Stimulated activated CD4-positive, alpha-beta T cell treated with anti-CD3 and anti-CD28 coated beads, Interleukin-15, amount 100 ng/mL, for 48 hours (primary cell): ENCODE measurements around the gene GRK7.
"Not testable (repeated sequence)": the region's sequence is repeated elsewhere in the genome, so short reads cannot be mapped to it uniquely, and the experiment has no call there.

ENCODE experiments used
- DNase-seq, 2 donors: peaks; one replicate each; pipeline ENCODE4 v3.0.0-alpha.2; 2020; ENCODE audit warnings: low read depth in 2 of 2

Gene GRK7

DNA sequence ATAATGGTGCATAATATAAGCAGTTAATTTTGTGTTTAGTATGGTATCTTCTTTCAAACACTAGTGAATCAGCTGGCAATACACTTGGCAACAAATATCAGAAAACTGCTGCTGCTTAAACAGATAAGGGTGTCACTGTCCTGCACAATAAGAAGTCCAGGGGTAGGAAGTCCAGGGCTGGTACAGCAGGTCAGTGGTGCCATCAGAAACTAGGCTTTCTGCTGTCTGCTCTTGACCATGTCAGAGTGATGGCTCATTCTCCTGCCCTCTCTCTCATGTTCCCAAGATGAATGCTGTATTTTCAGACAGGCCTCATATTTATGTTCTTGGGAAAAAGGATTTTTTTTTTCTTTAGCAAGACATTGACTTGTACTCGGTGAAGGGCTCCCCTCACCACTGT, 9.2 kb upstream of the GRK7 start:
- no peak for DNase-seq

DNA sequence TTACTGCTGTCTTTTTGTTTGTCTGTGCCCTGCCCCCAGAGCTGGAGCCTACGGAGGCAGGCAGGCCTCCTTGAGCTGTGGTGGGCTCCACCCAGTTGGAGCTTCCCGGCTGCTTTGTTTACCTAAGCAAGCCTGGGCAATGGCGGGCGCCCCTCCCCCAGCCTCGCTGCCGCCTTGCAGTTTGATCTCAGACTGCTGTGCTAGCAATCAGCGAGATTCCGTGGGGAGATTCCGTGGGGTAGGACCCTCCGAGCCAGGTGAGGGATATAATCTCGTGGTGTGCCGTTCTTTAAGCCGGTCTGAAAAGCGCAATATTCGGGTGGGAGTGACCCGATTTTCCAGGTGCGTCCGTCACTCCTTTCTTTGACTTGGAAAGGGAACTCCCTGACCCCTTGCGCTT, 656 bp upstream of the GRK7 start:
- not testable (repeated sequence) for DNase-seq

DNA sequence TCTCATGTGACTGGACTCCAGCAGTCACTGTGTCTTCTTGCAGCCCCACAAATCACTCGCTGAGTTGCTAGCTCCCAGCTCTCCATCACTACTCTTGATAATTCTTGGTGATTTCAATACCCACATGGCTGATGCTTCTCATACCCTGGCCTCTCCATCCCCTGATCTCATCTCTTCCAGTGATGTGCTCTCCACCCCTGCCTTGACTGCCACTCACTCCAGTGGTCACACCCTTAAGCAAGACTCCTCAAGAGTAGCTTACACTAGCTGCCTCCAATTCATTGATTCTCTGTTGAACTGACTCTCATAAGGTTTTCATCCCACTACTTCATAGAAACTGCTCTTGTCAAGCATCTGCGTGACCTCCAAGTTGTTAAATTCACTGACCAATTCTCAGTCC, 837 bp downstream of the GRK7 start:
- DNase-seq: no peak

DNA sequence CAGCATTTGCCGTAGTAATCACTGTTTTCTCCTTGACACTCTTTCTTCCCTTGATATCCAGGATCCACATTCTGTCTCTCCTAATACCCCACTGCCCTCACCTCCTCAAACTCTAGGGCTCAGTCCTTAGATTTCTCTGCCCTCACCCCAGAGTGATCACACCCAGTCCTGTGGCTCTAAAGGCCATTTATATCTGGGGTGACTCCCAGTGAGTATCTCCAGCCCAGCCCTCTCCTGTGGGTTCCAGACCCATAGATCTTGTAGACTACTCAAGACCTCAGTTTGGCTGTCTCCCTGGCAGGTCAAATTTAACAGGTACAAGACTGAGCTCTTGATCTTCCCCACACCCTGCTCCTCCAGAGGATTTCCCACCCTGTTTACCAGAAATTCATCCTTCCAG, 1.3 kb downstream of the GRK7 start:
- no peak for DNase-seq

DNA sequence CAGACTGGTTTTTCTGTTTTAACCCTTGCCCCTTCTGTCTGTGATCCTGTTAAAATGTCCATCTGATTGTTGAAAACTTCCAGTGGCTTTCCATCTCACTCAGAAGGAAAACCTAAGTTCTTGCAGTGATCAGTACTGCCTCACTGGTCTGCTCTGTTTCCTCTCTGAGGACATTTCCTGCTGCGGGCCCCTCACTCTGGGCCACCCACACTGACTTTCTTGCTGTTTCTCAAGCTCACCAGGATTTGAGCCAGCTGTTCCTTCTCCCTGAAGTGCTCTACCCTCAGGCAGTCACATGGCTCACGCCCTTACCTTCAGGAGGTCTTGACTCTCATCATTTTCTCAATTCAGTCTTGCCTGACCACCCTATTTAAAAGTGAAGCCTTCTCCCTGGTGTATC, 1.8 kb downstream of the GRK7 start:
- DNase-seq: no peak

DNA sequence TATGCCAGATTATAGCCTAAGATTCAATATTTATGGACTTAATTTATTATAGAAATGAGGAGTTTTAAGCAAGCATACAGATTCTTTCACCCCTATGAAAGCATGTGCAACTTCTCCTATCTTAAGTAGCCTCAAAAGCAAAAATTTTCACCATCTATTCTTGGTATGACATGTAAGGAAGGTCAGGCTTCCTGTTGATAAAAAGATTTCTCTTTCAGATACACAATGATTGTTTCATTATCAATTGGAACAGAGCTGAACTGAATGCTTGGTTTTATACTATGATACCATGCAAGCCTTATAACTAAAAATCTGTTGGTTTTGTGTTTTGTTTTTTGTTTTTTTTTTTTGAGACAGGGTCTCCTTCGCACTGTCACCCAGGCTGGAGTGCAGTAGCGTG, 3.9 kb downstream of the GRK7 start:
- DNase-seq: no peak

DNA sequence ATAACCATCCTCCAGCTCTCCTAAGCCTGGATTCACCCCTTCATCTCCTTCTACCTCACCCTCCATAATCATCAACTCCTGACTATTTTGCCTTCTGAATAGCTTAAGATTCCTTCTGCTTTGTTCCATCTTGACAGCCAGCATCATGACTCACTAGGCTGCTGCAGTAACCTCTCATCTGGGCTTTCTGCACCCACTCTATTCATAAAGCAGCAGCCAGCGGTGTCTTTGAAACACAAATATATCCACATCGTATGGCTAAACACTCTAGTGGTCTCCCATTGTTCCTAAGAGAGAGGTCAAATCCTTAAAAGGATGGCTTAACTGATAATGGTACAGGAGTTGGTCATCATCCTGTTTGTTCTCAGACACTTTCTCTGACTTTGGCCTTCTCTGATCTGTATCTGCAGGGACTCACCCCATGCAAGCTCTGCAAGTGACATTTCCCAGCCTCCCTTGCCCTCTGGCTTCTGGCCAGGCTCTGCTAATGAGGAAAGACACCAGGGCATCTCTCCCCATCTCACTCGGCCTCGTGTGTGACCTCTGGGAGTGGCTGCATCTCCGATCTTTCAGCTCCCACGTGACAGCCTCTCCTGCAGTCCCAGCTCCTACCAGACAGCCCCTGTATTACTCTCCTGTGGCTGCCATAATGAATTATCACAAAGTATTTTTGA, 6.2 kb downstream of the GRK7 start:
- no peak for DNase-seq

DNA sequence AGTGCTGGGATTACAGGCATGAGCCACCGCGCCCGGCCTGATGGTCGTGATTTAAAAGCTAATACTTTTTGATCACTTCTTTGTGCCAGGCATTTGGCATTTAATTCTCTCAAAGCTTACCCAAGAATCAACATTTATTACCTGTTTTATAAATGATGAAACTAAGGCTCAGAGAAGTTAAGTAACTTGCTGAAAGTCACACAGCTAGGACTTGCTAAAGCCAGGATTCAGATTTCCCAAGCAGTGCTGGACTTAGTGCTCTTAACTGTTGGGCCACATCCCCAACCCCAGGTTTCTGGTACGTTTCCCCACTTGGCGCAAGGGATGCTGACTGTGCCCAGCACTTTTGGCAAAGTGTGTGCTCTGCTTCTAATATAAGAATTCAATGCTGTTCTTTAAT, 10.5 kb downstream of the GRK7 start:
- no peak for DNase-seq

DNA sequence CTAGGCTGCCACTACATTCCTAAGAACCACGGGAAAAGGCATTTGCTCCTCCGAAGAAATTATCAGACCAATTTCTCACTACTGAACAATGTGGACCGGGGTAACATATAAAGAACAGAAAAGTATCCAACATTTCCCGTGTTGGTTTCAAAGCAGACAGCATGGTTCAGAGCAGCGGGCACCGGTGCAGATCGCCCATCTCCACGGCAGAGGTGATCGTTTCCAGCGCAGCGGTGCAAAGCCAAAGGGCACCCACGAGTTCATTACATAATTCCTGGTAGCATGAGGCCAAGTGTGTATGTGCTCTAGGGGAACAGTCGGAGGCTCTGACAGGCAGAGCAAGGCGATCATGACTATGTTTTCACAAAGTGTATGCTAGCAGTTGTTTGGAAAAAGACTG, 13.2 kb downstream of the GRK7 start:
- no peak for DNase-seq

DNA sequence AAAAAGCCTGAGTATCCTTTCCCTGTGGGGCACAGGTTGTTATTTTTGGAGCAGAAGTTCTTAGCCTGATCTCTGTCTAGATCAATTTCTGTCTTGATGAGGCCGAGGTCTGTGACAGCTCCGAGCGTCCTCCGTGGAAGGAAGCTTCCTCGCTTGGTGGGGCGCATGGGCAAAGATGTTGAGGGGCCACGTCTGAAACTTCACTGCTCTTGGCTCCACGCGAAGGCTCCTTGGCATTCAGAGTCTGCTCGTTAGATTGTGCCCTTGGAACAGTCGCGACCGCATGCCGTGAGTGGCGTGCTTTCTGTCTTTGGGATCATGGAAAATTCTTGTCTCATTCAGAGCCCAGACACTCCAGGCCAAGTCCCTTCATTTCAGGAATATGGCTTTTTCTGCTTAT, 13.7 kb downstream of the GRK7 start:
- no peak for DNase-seq

DNA sequence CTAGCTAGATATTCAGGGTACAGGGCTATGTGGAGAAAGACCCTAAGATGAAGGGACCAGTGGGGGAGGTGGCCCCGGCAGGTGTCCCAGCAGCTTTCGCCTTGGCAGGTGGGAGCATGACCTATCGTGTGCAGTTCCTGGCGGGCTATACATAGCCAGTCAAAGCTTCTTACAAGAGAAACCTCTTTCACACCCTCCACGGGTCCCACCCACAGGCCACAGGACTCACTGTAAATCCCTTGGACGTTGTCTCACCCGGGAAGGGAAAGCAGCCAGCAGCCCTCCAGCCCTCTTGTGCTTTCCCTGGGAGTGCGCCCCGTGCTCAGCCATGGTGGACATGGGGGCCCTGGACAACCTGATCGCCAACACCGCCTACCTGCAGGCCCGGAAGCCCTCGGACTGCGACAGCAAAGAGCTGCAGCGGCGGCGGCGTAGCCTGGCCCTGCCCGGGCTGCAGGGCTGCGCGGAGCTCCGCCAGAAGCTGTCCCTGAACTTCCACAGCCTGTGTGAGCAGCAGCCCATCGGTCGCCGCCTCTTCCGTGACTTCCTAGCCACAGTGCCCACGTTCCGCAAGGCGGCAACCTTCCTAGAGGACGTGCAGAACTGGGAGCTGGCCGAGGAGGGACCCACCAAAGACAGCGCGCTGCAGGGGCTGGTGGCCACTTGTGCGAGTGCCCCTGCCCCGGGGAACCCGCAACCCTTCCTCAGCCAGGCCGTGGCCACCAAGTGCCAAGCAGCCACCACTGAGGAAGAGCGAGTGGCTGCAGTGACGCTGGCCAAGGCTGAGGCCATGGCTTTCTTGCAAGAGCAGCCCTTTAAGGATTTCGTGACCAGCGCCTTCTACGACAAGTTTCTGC, 15.0 kb downstream of the GRK7 start:
- DNase-seq: no peak

DNA sequence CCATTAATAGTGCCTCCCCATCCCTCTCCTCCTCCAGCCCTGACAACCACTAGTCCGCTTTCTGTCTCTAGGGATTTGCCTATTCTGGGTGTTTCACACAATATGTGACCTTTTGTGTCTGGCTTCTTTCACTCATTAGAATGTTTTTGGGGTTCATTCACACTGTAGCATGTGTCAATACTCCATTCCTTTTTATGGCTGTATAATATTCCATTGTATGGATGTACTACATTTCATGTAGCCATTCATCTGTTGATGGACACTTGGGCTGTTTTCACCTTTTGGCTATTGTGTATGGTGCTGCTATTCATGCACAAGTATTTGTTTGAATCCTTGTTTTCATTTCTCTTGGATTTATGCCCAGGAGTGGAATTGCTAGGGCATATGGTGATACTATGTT, 16.5 kb downstream of the GRK7 start:
- no peak for DNase-seq

DNA sequence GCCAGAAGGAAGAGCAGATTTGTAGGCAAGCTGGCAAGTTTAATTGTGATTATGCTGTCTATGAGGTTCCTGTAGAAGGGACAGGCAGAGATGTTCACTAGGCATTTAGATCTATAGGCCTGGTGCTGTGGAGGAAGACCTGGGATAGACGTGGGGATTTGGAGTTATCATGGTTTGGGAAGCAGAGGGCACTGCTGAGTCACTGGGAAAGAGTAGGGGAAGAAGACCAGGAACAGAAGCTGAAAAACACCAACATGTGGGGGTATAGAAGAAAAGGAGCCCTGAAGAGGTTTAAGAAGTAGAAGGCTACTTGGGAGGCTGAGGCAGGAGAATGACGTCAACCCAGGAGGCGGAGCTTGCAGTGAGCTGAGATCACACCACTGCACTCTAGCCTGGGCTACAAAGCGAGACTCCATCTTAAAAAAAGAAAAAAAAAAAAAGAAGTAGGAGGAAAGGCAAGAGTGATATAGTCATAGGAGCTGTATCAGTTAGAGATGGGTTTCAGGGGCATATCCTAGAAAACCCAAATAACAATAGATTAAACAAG, 19.3 kb downstream of the GRK7 start:
- DNase-seq: no peak

DNA sequence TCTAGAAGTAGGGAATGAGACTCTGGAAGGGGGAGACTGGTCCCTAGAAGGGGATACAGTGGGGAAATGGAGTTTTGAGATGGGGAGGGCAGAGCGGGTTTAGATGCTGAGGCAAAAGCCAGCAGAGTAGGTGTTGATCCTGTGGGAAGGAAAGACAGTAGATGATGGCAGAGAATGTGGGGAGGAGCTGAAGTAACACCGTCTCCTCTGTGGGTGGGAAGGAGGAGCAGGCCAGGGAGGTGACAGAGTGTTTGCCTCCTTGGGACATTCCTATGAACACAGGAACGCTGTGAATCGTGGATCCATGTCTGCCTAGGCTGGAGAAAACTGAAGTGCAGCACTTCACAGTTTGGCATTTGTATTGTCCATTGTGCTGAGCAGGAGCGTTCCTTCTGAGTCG, 20.4 kb downstream of the GRK7 start:
- no peak for DNase-seq

DNA sequence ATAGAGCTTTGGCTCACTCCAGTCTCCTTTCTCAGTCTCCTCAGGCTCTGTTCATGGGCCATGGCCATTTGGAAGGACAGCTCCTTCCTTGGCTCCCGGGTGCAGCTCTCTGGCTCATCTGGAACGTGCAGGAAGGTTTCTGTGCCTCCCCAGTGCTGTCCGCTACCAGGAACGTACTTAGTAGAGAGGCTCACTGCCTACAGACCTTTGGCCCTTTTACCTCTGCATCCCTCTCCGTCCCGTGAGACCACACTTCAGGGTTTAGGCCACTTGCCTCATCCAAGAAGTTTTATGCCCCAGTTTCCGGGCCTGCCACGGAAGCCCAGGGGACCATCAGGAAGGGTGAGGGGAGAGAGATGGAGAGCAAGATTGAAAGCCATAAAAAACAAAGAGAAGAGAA, 20.9 kb downstream of the GRK7 start:
- no peak for DNase-seq

DNA sequence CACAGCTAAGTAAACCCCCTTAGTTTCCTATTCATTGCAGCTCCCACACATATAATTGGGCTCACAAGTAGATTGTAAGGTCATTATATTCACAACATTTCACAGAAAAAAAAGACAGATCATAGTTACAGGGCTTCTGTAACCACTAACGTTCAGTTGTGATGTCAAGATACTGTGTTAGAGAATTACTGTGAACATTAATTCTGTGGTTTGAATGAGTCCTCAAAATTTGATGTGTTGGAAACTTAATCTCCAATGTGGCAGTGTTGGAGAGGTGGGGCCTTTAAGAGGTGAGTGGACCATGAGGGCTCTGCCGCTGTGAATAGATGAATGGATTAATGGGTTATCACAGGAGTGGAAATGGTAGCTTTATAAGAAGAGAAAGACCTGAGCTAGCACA, 21.3 kb downstream of the GRK7 start:
- no peak for DNase-seq

DNA sequence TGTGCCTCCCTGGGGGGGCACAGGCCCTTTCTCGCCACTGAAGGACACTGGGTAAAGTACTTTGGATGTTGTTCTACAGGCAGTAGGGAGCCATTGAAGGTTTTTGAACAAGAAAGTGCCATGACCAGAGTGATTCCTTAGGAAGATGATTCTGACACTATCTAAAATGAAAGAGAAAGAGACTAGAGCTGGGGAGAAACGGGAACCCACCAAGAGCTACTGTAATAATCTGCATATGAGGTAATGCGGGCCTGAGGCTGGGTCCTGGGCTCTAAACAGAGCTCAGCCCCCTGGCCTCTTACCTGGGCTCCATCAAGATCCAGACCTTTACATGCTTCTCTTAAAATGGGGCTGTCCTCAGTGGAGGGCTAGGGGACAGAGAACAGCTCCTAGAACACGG, 24.9 kb downstream of the GRK7 start:
- DNase-seq: no peak

DNA sequence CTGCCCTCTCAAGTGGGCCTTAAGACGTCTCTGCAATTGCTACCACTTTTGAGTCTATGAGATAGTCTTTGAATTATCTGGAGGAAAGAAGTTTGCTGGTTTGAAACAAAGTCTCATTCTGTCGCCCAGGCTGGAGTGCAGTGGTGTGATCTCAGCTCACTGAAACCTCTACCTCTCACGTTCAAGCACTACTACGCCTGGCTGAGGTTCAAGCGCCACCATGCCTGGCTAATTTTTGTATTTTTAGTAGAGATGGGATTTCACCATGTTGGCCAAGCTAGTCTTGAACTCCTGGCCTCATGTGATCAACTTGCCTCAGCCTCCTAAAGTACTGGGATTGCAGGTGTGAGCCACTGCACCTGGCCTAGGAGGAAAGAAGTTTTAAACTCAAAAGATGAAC, 25.5 kb downstream of the GRK7 start:
- DNase-seq: not testable (repeated sequence)

DNA sequence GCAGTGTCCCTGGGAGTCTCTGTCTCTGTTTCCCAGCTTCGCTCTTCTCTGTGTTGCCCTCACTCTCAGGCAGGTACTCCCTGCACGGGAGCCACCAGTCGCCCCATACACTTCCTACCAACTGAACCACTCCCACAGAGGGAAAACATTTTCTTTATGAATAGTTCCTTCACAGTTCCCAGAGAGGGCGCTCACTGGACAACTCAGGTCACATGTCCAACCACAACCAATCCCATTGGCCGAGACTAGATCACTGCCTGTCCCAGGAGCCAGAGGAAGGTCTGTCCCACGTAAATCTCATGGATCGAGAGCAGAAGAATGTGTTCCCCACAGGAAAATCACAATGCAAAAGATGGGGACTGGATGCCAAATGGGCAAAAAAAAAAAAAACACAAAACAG, 26.1 kb downstream of the GRK7 start:
- no peak for DNase-seq

DNA sequence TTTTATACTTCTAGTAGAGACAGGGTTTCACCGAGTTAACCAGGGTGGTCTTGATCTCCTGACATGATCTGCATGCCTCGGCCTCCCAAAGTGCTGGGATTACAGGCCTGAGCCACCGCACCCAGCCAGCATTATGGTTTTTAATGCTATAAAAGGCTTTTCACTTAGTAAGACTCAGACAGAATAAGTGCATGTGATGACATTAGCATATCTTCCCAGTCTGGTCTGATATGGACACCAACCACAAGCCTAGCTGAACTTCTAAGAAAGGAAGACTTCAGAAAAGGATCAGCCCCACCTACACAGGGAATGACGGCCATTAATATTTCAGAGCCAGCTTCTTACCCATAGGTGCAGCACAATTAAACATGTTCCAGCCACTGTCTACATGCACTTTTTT, 27.0 kb downstream of the GRK7 start:
- DNase-seq: no peak

DNA sequence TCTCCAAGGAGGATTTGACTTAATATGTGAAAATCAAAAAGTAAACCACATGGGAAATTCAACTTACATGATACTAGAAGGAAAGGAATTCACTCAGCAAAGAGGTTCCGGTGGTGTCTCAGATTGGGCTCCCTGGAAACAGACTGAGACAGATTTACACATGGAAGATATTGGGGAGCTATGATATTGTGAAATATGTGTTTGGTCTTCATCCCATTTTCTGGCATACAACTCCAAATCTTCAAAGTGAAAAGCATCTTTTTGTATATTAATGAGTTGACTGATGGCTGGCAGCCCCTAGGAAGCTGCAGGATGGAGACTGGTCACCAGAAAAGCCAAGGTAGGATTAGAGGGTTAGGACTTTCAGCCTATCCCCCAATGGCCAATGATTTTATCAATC, 29.3 kb downstream of the GRK7 start:
- no peak for DNase-seq

DNA sequence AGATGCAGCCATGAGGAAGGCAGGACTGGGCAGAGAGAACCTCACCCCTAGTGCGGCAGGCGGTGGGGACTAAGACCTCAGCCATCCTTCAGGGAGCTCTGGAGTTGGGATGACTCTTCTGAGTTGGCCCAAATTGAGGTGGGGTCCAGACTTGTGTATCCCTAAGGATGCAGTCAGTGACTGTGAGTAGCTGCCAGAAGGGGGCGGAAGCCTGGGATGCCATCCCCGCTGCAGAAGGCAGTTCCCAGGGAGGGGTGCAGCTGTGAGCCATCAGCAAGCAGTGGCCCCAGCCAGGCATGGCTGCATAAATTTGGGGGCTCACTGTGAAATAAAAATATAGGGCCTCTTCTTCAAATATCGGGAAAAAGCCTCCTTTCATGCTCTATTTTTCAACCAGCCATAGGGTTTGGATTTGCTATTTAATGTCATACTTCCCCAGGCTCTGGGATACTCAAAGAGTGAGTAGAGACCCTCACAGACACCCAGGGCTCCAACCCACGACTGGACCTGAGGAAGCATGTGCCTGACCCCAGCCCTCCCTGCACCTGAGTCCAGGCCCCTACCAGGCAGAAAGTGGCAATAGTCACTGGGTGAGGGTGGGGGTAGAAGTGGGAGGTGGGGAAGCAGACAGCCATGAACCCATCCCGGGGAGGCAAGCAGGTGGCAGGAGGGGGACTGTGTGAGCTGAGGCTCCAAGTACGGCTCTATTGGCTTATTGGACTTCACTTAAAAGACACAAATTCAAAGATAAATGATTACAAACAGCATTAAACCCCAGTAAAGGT, 30.5 kb downstream of the GRK7 start:
- no peak for DNase-seq
